Mammary epithelial cell (primary cell): Measurements from ENCODE around the gene POLA1.

Experiments
- EZH2 ChIP-seq: IDR thresholded peaks from 2 replicates; pipeline ENCODE4 v1.6.1; 2012; ENCODE audit warnings: low read length, inconsistent platforms, borderline replicate concordance
- TF ChIP-seq, protein P1 (sequence below), 2 donors: IDR thresholded peaks in 1 of 2; conservative IDR thresholded peaks in 1 of 2; 2 replicates each; pipeline ENCODE4 v1.5.1; 2011 to 2012; ENCODE audit warnings: inconsistent platforms in 2 of 2, low read length in 2 of 2, mild to moderate bottlenecking in 2 of 2, control low read depth in 1 of 2, low read depth in 1 of 2; ENCODE audit not compliant: insufficient read depth in 1 of 2; ENCODE audit errors: extremely low read depth in 1 of 2

DNA sequence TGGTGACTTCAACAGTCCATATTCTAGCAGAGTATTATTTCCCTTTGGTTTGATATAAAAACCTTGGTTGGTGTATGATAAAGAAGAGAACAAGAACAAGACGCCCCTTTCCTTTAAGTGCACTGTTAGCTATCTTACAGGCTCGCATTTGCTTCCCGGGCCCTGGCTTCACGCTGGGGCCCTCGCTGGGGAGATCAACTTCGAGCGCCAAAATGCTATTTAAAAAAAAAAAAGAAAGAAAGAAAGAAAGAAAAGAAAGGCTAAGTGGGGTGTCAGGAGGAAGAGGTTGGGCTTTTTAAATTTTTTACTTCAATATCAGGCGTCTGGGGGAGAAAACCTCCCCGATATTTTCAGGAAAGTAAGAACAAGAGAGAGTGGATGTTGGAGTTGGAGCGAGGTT, 310.3 kb downstream of the POLA1 start:
- TF ChIP-seq, protein P1, sequence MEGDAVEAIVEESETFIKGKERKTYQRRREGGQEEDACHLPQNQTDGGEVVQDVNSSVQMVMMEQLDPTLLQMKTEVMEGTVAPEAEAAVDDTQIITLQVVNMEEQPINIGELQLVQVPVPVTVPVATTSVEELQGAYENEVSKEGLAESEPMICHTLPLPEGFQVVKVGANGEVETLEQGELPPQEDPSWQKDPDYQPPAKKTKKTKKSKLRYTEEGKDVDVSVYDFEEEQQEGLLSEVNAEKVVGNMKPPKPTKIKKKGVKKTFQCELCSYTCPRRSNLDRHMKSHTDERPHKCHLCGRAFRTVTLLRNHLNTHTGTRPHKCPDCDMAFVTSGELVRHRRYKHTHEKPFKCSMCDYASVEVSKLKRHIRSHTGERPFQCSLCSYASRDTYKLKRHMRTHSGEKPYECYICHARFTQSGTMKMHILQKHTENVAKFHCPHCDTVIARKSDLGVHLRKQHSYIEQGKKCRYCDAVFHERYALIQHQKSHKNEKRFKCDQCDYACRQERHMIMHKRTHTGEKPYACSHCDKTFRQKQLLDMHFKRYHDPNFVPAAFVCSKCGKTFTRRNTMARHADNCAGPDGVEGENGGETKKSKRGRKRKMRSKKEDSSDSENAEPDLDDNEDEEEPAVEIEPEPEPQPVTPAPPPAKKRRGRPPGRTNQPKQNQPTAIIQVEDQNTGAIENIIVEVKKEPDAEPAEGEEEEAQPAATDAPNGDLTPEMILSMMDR (conservative IDR thresholded peaks at IDR 0.05 in 1 of 2, IDR thresholded peaks at IDR 0.05 in 1 of 2; ENCODE audit: extremely low read depth in 1 of 2, insufficient read depth in 1 of 2, low read depth in 1 of 2, low read length in 2 of 2): no peak
- no peak for TF ChIP-seq EZH2
